NB4 (cell line): ENCODE results near the gene SEC24A.
"Not testable (repeated sequence)": the region's sequence is repeated elsewhere in the genome, so short reads cannot be mapped to it uniquely, and the experiment has no call there.

Experiments
- DNase-seq: peaks from one replicate; pipeline ENCODE4 v3.0.0; 2010; ENCODE audit warnings: low read depth
- H3K4me3 ChIP-seq: one replicate; pipeline ENCODE4 v1.5.1; 2011; ENCODE audit warnings: mild to moderate bottlenecking, low read depth, low read length, moderate library complexity
- CTCF ChIP-seq: IDR thresholded peaks from one replicate; pipeline ENCODE4 v1.5.1; 2012; ENCODE audit warnings: low read depth, low read length
- MAX ChIP-seq: IDR thresholded peaks from 2 replicates; pipeline ENCODE4 v1.6.1; 2011; ENCODE audit warnings: low read depth, low read length
- MYC ChIP-seq: IDR thresholded peaks from 2 replicates; pipeline ENCODE4 v1.6.1; 2011; ENCODE audit warnings: low read depth, low read length
- POLR2A ChIP-seq: IDR thresholded peaks from 2 replicates; pipeline ENCODE4 v1.6.1; 2011; ENCODE audit warnings: mild to moderate bottlenecking; ENCODE audit not compliant: insufficient read length; ENCODE audit errors: extremely low read depth

The SEC24A gene

GRCh38 chr5:134741052-134741451, 92.5 kb downstream of the SEC24A start:
- TF ChIP-seq POLR2A: no peak
- TF ChIP-seq MAX: no peak
- no peak for TF ChIP-seq CTCF
- TF ChIP-seq MYC: no peak
- DNase-seq: no peak
- no peak overlapping the region for H3K4me3 ChIP-seq

- DNase-seq: no peak
- H3K4me3 ChIP-seq: no peak overlapping the region
- TF ChIP-seq CTCF: no peak
- TF ChIP-seq MYC: no peak
- TF ChIP-seq POLR2A: no peak
- TF ChIP-seq MAX: no peak
Observed at GRCh38 chr5:134742134-134742533, 93.5 kb downstream of the SEC24A start.

GRCh38 chr5:134749415-134749814, 100.8 kb downstream of the SEC24A start:
- DNase-seq: no peak
- no peak overlapping the region for H3K4me3 ChIP-seq
- TF ChIP-seq POLR2A: no peak
- TF ChIP-seq CTCF: no peak
- no peak for TF ChIP-seq MYC
- no peak for TF ChIP-seq MAX

GRCh38 chr5:134758176-134758503, 109.6 kb downstream of the SEC24A start:
- TF ChIP-seq MYC (no peak), MAX (no peak), CTCF (no peak), POLR2A (no peak)

GRCh38 chr5:134758504-134759341, 110.1 kb downstream of the SEC24A start, which contains the start of gene DDX46:
Gene DDX46, plus strand, starts transcription at chr5:134758779. Its CDS starts 160 bp downstream, at chr5:134758939.
- peak; percentile 95 for DNase-seq
- TF ChIP-seq MAX (0 out of 2 replicates have a peak, but pooled peaks have one; percentile 63), POLR2A (peak; percentile 59), CTCF (peak; percentile 63), MYC (peak; percentile 44)
- H3K4me3 ChIP-seq: peak within 1 kb of the TSS; percentile 97

More at GRCh38 chr5:134758176-134758503, 109.6 kb downstream of the SEC24A start:
- H3K4me3 ChIP-seq: peak overlapping the region; percentile 50
- no peak for DNase-seq

GRCh38 chr5:134767528-134768291, 119.1 kb downstream of the SEC24A start:
- DNase-seq: not testable (repeated sequence)

More at GRCh38 chr5:134767528-134768291, 119.1 kb downstream of the SEC24A start:
- H3K4me3 ChIP-seq: not testable (repeated sequence)
